Measurements from ENCODE around the gene GIMD1.
"Not testable (repeated sequence)": the region's sequence is repeated elsewhere in the genome, so short reads cannot be mapped to it uniquely, and the experiment has no call there.

The GIMD1 gene

DNA sequence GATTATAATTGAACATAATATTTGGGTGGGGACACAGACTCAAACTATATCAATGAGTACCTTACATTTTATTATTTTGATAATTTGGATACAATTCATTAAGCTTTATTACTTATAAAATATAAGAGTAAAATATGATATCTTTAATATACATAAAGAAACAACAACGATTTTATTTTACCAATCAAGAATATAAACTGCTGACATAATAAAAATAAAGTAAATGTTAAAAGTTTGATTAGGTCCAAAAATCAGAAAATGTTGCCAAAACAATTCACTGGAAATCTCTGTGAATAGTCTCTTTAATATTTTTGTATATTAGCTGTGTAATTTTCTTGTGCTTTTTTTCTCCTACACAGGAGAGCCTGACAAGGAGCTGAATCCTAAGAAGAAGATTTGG is 21.4 kb downstream of the GIMD1 start:
- no peak for DNase-seq

DNA sequence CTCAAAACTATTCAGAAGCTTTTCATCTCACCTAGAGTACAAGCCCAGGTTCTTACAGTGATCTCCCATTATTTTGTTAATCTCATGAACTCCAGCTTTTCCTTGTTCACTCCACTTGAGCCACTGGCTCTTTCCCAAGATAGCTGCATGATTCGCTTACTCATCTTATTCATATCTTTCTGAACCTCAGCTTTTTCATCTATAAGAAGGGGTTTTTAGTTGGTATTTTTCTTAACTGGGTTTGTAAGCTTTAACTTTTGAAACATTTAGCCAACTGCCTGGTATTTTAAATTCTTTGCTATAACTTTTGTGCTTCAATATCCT is 24.0 kb downstream of the GIMD1 start:
- DNase-seq, result no peak

DNA sequence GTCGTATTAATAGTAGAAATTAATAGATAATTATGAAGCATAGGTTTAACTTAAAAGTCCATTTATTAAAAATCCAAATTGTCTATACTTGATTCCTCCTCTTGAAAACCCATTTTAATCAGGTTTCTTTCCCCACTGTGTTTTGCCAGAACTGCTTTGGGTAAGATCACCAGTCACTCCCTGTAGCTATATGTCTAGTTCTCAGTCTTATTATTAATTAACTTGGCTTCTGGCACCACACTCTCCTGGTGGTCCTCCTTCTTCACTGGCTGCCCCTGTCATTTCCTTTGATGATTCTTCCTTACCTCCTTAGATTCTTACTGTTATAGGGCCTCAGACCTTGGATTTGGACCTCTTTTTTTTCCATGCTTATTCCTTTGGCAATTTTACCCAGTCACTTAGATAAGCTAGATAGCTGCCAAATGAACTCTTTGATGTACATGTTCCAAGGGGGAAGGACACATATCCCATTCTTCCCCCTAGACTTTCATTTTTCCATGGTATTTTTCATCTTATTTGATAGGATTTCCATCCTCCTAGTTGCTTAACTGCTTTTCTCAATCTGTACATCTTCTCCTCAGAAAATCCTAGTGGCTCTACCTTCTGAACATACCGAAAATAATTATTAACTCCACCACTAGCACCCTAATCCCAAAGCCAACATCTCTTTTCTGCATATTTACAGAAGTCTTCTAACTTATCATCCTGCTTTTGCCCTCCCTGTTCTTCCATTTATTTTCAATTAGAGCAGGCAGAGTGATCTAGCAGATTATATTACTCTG is 24.5 kb downstream of the GIMD1 start:
- DNase-seq, result no peak

DNA sequence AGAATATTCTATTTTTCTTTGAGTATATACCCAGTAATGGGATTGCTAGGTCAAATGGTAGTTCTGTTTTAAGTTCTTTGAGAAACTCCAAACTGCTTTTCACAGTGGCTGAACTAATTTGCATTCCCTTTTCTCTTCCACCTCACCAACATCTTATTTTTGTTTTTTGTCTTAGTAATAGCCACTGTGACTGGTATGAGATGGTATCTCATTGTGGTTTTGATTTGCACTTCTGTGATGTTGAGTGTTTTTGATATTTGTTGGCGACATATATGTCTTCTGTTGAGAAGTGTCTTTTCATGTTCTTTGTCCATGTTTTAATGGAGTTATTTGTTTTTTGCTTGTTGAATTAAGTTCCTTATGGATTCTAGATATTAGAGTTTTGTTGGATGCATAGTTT is 27.8 kb downstream of the GIMD1 start:
- no peak for DNase-seq

DNA sequence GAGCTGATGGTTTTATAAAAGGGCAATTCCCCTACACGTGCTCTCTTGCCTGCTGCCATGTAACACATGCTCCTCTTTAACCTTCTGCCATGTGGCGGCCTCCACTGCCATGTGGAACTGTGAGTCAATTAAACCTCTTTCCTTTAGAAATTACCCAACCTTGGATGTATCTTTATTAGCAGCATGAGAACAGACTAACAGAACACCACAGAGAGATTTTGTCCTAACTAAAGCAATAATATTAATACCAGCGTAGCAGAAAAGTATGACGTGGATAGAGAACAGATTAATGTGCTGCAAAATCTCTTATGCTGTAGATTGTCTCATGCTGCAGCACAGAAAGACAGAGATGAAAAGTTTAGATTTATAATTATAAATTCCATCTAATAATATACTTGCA is 29.1 kb downstream of the GIMD1 start:
- DNase-seq, result no peak

DNA sequence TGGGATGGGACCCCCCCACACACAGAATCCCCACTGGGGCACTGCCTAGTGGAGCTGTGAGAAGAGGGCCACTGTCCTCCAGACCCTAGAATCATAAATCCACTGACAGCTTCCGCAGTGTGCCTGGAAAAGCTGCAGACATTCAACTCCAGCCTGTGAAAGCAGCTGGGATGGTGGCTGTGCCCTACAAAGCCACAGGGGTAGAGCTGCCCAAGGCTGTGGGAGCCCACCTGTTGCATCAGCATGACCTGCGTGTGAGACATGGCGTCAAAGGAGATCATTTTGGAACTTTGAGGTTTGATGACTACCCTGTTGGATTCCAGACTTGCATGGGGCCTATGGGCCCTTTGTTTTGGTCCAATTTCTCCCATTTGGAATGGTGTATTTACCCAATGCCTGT is 29.9 kb downstream of the GIMD1 start:
- no peak for DNase-seq

DNA sequence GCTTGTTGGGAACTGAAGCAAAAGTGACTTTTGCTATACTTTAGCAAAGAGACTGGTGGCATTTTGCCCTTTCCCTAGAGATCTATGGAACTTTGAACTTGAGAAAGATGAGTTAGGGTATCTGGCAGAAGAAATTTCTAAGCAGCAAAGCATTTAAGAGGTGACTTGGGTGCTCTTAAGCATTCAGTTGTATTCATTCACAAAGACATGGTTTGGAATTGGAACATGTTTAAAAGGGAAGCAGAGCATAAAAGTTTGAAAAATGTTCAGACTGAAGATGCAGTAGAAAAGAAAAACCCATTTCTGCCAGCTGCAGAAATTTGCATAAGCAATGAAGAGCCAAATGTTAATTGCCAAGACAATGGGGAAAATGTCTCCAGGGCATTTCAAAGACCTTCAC is 30.7 kb downstream of the GIMD1 start:
- DNase-seq, result no peak

DNA sequence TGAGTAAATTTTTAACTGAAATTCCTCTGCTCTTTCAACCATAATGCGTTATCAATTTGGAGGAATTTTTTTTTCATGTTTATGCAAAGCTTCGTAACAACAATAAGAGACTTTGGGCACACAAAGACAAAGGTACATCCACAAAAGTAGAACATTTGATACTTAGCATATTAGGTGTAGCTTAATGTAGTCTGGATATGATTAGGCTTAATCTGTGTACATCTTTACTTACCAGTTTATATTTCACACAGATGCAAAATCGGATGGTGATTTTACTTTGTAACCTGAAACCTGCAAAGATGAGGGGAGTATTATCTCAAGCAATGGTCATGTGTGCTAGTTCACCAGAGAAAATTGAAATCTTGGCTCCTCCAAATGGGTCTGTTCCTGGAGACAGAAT is 32.0 kb downstream of the GIMD1 start:
- DNase-seq, result no peak

DNA sequence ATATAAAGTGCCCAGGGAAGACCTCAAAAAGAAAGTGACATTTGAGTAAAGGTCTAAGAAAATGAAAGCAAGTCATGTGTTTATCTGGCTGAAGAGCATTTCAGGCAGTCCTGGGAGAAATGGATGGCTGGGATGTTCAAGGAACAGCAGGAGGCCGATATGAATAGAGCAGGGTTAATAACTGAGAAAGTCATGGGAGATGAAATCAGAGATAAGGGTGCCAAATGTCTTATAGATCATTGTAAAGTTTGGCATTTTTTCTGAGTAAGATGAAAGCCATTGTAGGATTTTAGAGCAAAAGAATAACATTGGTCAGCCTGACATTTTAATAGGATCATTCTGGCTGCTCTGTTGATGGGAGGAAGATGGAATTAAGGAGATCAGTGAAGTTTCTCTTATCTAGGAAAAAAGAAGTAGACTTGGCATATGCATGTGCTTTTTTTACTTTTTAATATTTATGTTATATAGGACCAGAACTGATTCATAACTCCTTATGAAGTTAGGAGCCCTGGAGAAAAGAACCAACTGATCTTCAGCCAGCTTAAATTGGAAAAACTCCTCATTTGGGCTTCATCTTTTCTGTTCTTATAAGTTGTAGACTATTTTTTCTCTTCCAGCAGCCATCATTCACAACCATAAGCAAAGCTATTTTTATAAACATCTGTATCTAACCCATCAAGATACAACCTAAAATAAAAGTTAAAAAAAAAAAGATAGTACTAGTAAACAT is 33.7 kb downstream of the GIMD1 start:
- no peak for DNase-seq

DNA sequence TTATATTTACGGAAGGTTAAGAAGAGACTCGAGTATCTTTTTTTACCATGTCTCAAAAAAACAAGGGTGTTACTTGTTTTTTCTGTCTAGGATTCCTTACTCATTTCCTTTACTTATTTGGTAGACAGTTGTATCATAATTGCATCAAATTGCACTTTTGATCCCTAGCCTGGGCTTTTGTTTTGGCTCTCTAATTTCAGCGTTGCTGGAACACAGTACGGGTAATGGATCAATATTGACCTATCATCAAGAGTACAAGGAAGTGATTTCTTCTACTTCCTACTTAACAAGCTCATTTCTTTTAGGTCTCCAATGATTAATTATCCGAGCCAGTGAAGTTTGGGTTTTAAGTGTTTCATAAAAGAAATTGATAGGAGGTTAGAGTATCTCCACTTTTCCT is 35.4 kb downstream of the GIMD1 start:
- no peak for DNase-seq

DNA sequence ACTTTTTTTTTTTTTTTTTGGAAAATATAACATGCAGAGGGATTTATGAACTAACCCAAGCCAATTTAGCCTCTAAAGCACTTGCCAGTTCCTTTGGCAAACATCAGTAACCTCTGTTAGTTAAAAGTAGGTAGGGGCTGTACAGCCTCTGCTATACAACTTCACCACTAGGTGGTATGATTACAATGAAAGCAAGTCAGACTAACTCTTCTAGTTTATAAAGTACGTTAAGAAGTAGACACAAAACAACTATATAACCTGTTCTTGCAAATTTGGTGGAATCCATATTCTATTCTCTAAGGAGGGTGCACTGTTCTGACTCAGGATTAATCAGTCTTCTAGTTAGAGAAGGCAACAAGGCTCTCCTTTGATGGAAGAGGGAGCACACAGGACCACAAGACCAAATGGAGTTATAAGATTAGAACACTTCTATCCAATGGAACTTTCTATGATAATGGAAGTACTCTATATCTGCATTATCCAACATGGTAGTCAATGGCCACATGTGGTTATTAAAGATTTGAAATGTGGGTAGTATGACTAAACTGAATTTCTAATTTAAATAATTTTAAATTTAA is 39.4 kb downstream of the GIMD1 start:
- peak; percentile 12 for DNase-seq

DNA sequence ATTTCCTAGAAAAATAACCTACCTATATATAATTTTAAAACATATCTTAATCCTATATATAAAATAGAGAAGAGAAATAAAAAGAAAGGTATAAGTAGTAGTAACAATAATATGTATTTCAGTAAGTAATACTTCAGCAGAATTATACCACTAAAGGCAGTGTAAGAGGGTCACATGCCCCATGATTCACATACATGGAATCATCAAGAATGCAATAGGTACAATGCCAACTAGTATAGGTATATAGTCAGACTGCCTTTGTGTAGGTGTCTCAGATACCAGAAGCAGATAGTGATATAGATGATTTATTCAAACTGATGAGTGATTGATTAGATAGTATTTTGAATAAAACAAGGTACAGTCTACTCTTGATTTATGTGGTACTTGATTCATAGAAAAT is 42.8 kb downstream of the GIMD1 start:
- DNase-seq, result no peak

DNA sequence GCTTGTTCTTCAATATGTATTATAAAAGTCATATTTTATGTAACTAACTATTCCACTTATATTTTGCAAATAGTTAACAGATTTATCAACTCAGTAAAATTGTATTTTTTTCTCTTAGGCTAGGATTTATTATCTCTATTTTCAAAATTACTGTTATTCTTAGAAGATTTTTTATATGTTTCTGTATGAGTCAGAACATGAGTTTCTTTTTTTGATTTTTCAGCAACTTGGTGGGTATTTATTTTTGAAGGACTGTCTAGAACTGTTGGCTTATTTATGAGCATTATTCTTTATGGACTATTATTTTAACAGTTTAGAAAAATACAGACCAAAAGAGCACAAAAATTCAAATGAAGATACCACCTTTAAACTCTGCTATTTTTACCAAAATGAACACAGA is 45.5 kb downstream of the GIMD1 start:
- no peak for DNase-seq

DNA sequence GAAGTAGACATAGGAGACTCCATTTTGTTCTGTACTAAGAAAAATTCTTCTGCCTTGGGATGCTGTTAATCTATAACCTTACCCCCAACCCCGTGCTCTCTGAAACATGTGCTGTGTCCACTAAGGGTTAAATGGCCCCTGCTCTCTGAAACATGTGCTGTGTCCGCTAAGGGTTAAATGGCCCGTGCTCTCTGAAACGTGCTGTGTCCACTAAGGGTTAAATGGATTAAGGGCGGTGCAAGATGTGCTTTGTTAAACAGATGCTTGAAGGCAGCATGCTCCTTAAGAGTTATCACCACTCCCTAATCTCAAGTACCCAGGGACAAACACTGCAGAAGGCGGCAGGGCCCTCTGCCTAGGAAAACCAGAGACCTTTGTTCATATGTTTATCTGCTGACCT is 46.8 kb downstream of the GIMD1 start:
- DNase-seq, result not testable (repeated sequence)

DNA sequence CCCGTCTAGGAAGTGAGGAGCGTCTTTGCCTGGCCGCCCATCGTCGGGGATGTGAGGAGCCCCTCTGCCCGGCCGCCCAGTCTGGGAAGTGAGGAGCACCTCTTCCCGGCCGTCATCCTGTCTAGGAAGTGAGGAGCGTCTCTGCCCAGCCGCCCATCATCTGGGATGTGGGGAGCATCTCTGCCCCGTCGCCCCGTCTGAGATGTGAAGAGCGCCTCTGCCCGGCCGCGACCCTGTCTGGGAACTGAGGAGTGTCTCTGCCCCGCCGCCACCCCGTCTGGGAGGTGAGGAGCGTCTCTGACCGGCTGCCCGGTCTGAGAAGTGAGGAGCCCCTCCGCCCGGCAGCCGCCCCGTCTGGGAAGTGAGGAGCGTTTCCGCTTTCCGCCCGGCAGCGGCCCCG is 47.4 kb downstream of the GIMD1 start:
- DNase-seq, result not testable (repeated sequence)

DNA sequence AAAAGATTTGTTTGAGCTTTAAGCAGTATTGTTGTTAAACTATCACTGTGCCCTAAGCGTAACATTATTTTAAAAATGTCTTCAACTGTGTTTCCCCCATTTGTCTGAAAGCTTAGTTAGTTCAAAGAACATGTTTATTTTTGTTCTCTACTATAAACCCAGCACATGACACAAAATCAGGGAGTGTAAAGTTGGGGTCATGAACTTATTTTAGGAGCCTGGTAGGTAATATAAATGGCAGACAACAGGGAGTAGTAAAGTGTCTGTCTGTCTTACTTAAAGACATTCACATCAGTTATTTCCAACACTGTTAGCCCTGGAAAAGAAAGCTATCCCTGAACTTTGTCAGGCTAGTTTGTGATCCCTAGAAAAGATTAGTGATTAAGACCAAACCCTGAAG is 48.3 kb downstream of the GIMD1 start:
- DNase-seq, result no peak

DNA sequence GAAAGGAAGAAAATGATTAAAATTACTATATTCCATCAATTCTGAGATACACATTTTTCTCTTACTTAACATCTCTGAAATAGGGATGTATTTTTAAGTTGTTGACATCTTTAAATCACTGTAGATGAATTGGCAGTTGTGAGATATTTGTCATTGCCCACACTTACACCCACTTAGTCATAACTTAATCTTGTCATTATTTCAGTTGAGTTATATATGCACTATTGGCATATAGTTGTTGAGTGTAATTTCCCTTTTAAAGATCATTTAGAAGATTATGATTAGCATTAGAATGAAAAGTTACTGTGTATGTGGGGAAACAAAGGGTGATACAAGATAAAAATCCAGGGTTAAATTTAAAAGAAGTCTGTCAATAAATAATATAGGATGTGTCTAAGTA is 50.1 kb downstream of the GIMD1 start:
- DNase-seq, result no peak

DNA sequence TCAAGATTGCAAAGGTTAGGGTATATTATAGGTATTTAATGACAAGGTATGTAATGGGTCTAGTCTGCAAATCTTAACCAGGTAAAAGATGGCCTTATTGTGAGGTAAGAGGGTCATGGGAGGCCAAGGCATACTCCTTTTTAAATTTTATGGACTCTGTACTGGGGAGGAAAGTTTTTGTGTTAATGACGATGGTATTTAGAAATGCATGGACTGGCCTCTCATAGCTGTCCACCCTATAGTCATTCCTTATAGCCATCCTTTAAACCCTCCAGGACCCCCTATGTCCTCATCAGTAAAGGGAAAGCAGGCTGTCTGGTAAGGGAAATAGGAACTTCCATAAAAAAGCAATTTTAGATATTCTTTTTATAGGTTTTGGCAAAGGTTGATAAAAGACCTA is 50.8 kb downstream of the GIMD1 start:
- DNase-seq, result no peak

DNA sequence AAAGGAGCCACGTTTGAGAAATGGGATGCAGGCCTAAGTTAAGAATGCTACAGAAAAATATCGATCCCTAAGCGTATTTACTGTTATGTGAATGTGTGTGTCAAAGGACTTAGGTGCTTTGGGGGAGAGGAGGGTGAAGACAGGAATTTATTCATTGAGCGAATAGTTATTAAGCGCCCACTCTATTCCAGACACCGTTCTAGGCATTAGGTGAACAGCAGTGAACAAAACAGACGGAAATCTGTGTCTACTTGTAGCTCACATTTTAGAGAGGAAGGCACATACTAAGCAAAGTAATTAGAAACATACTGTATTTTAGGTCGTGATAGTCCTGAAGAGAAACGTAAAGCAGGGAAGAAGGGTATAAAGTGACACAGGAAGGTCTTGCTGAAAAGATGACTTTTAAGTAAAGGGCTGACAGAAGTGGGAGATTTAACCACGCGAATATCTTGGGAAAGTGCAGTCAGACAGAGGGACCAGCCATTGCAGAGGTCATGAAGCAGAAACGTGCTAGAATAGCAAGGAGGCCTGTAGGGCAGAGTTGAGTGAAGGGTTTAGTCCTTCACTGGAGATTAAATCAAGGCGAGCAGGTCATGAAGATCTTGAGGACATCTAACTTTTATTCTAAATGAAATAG is 51.7 kb downstream of the GIMD1 start:
- no peak for DNase-seq

DNA sequence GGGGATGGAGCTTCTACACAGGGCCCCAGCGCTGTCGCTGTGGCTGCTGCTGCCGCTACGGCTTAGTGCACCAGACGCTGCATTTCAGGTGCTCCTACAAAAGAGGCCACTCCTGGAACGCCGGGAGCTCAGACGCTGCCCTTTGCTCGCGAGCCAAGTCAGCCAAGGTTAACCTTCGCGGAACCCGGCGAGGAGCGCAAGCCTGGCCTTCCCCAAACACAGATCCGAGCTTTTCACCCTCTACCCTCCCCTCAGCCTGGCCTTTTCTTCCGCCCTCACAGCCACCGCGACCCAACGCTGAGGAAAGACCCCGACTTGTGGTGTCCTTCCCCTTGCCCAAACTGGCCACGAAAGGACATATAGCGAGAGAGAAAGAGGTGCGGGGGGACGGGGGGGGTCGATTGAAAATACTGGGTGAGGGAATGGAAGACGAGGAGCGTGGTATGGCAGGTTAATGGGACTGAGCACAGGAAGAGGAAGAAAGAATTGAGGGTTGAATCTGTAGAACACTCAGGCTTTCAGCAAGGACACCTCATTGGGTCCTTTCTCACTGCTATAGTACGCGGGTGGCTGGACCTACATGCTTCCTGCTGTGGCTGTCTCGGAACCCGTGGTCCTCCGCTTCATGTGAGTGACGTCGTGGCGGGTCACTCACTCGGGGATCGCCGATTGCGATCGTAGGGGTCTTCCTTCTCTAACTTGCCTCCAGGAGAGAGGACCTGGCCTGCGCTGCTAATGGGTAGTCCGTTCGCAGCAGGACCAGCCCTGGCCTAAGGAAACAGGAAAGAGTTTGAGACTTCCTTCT is 52.4 kb downstream of the GIMD1 start, which contains the start of the genes AIMP1 and TBCK:
AIMP1 (plus strand) TSS at position 583 of the 805 bp plus-strand sequence. CDS start 8,460 bp downstream, outside the sequence.
TBCK (minus strand) TSS at position 242 of the 805 bp plus-strand sequence. CDS start 7,249 bp downstream, outside the sequence.
- peak; percentile 85 for DNase-seq

DNA sequence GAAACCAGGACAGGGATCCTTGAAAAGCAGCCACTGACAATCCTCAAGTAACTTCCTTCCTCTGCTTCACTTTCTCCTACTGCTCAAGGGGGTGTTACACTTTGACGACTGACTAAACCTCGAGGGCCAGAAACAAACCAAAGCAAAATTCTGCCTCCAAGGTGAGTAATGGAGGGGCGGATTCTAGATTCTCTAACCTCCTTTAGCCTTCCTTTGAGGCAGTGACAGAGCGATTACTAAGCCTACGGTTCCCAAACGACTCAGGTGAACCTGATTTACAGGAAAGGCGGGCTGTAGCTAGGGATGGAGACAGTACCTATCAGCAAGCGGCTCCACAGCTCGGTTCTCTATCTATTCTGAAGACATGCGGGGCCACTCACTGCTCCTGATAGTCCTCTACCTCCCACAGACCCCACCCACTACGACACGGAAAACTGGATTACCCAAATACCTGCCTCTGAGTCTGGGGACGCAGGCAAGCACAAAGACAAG is 53.1 kb downstream of the GIMD1 start:
- no peak for DNase-seq

DNA sequence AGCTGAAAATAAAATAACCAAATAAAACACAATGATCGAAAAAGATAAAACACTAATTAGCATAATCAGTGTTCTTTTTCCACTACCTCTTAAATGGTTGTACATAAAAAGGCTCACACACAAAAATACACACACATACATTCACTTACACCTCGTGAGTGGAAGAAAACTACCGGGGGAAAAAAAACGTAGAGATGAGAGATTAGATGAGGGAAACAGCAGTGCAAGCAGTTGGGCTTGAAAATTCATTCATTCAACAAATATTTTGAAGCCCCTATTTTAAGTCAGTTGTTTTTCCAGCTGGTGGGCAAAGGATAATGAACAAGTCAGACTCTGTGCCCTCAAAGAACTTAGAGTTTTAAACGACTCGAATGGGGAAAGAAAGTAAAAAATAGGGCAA is 53.6 kb downstream of the GIMD1 start:
- no peak for DNase-seq

Data from NCI-H2227 treated with DMSO at 0.1 percent for 48 hours (cell line).